Subcutaneous abdominal adipose tissue (tissue), 5 donors: ENCODE measurements around the gene HOXC9.
A peak's percentile ranks its signal among the peaks of the same experiment; 100 is the strongest.

Source experiments
- H3K27ac ChIP-seq: one replicate; pipeline ENCODE4 v1.7.0; 2013; ENCODE audit warnings: low read depth, mild to moderate bottlenecking, inconsistent platforms, low read length, moderate library complexity
- H3K27me3 ChIP-seq, 5 donors: one replicate each; pipeline ENCODE4 v1.7.0; 2013; ENCODE audit warnings: low read length in 5 of 5, inconsistent platforms in 1 of 5; ENCODE audit not compliant: control insufficient read depth in 5 of 5, insufficient read depth in 4 of 5
- H3K36me3 ChIP-seq, 5 donors: one replicate each; pipeline ENCODE4 v1.7.0; 2013; ENCODE audit warnings: low read length in 5 of 5; ENCODE audit not compliant: control insufficient read depth in 5 of 5, insufficient read depth in 5 of 5
- H3K4me1 ChIP-seq, 5 donors: one replicate each; pipeline ENCODE4 v1.7.0; 2013; ENCODE audit warnings: low read length in 5 of 5, mild to moderate bottlenecking in 3 of 5, moderate library complexity in 1 of 5; ENCODE audit not compliant: control insufficient read depth in 5 of 5, insufficient read depth in 5 of 5
- H3K4me3 ChIP-seq, 5 donors: one replicate each; pipeline ENCODE4 v1.7.0; 2013; ENCODE audit warnings: low read length in 5 of 5, low read depth in 1 of 5
- H3K9ac ChIP-seq, 5 donors: one replicate each; pipeline ENCODE4 v1.7.0; 2013; ENCODE audit warnings: low read length in 5 of 5, mild to moderate bottlenecking in 4 of 5, moderate library complexity in 3 of 5
- H3K9me3 ChIP-seq, 5 donors: one replicate each; pipeline ENCODE4 v1.7.0; 2013; ENCODE audit warnings: low read length in 5 of 5; ENCODE audit not compliant: control insufficient read depth in 5 of 5
- donor health status: healthy.
- donor health status: healthy.
- donor health status: healthy.
- donor health status: healthy.
- donor health status: healthy.

The HOXC9 gene

GRCh38 chr12:54045868-54046521, 46.0 kb downstream of the HOXC9 start:
- H3K27ac ChIP-seq, result no peak overlapping the region
- H3K36me3 ChIP-seq, result no peaks in the 10 kb centered on the region
- H3K4me3 ChIP-seq, result no peak overlapping the region
- H3K4me1 ChIP-seq, result peaks cover 0 to 15% (median 11%) of the 10 kb centered on the region in 5 donors
- no peaks in the 10 kb centered on the region for H3K9me3 ChIP-seq
- H3K27me3 ChIP-seq, result peaks cover 0 to 35% (median 15%) of the 10 kb centered on the region in 5 donors
- H3K9ac ChIP-seq, result no peak overlapping the region

GRCh38 chr12:54046809-54047159, 46.8 kb downstream of the HOXC9 start:
- Histone ChIP-seq H3K9me3 (no peaks in the 10 kb centered on the region), H3K36me3 (no peaks in the 10 kb centered on the region), H3K9ac (no peak overlapping the region), H3K4me1 (peaks cover 0 to 20% (median 16%) of the 10 kb centered on the region in 5 donors), H3K4me3 (no peak overlapping the region), H3K27me3 (peaks cover 0 to 38% (median 18%) of the 10 kb centered on the region in 5 donors), H3K27ac (no peak overlapping the region)

GRCh38 chr12:54047160-54047963, 47.4 kb downstream of the HOXC9 start:
- H3K27ac ChIP-seq, result no peak overlapping the region
- no peak overlapping the region for H3K4me3 ChIP-seq
- H3K4me1 ChIP-seq, result peaks cover 0 to 22% (median 21%) of the 10 kb centered on the region in 5 donors
- H3K27me3 ChIP-seq, result peaks cover 0 to 37% (median 18%) of the 10 kb centered on the region in 5 donors
- H3K9ac ChIP-seq, result no peak overlapping the region
- H3K36me3 ChIP-seq, result no peaks in the 10 kb centered on the region
- H3K9me3 ChIP-seq, result no peaks in the 10 kb centered on the region

GRCh38 chr12:54047964-54048303, 48.0 kb downstream of the HOXC9 start:
- H3K36me3 ChIP-seq, result no peaks in the 10 kb centered on the region
- H3K27ac ChIP-seq, result no peak overlapping the region
- peaks cover 2 to 27% (median 26%) of the 10 kb centered on the region in 5 donors for H3K4me1 ChIP-seq
- no peak overlapping the region for H3K4me3 ChIP-seq
- no peaks in the 10 kb centered on the region for H3K9me3 ChIP-seq
- no peak overlapping the region for H3K9ac ChIP-seq
- H3K27me3 ChIP-seq, result peaks cover 0 to 38% (median 17%) of the 10 kb centered on the region in 5 donors

DNA sequence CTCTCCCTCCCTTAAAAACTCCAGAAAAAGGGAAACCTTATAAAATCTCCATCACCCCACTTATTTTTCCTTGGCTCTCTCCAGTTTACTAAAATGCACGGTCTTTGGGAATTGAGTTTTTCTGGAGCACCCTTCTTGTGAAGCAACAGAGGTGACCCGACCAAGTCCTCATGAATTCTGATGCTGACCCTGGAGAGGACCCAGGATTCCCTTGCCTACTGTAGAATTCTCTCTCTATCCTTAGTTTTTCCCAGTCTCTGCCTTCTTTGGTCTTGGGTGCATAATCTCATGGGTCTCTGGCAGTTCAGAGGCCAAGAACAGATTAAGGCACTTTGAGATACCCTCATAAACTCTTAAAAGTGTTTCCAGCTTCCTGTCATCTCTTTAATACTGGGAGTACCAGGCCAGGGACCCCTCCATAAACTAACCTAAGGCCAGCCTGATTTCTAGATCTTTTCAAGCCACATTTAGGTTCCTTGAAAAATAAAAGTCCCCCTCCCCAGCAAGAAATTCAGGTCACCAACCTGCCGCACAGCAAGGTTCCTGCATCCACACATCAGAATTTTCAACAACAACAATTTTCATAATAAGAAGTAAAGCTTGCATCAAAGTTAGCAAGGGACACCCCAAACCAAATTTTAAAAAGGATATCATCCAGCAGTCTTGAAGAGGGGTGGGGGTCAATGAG, 48.6 kb downstream of the HOXC9 start:
- Histone ChIP-seq H3K4me1 (peaks cover 2 to 28% (median 26%) of the 10 kb centered on the region in 5 donors), H3K27ac (no peak overlapping the region), H3K9me3 (no peaks in the 10 kb centered on the region), H3K9ac (no peak overlapping the region), H3K27me3 (peaks cover 0 to 37% (median 16%) of the 10 kb centered on the region in 5 donors), H3K4me3 (no peak overlapping the region), H3K36me3 (no peaks in the 10 kb centered on the region)

- Histone ChIP-seq H3K9ac (no peak overlapping the region), H3K4me3 (no peak overlapping the region), H3K36me3 (no peaks in the 10 kb centered on the region), H3K4me1 (peaks cover 2 to 28% (median 26%) of the 10 kb centered on the region in 5 donors), H3K27ac (no peak overlapping the region), H3K27me3 (peaks cover 0 to 37% (median 16%) of the 10 kb centered on the region in 5 donors), H3K9me3 (no peaks in the 10 kb centered on the region)
Measured at GRCh38 chr12:54049108-54049507, 49.1 kb downstream of the HOXC9 start.

DNA sequence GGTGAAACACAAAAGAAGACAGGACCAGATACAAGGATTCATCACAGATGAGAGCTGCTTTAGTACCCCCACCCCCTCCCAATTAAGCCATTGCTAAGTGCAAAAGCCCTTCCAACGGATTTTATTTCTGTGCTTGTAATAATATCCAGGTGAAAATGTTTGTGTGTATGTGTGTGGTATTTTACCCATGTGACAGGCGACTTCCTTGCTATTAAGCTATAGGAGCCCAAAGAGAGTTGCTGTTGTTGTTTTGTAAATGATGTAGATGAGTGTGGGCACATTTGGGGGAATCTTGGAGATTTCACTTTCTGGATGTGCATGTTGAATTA, 50.5 kb downstream of the HOXC9 start:
- Histone ChIP-seq H3K36me3 (no peaks in the 10 kb centered on the region), H3K4me1 (peaks cover 2 to 28% (median 26%) of the 10 kb centered on the region in 5 donors), H3K4me3 (no peak overlapping the region), H3K27ac (no peak overlapping the region), H3K9ac (no peak overlapping the region), H3K9me3 (no peaks in the 10 kb centered on the region), H3K27me3 (peaks cover 0 to 38% (median 19%) of the 10 kb centered on the region in 5 donors)

DNA sequence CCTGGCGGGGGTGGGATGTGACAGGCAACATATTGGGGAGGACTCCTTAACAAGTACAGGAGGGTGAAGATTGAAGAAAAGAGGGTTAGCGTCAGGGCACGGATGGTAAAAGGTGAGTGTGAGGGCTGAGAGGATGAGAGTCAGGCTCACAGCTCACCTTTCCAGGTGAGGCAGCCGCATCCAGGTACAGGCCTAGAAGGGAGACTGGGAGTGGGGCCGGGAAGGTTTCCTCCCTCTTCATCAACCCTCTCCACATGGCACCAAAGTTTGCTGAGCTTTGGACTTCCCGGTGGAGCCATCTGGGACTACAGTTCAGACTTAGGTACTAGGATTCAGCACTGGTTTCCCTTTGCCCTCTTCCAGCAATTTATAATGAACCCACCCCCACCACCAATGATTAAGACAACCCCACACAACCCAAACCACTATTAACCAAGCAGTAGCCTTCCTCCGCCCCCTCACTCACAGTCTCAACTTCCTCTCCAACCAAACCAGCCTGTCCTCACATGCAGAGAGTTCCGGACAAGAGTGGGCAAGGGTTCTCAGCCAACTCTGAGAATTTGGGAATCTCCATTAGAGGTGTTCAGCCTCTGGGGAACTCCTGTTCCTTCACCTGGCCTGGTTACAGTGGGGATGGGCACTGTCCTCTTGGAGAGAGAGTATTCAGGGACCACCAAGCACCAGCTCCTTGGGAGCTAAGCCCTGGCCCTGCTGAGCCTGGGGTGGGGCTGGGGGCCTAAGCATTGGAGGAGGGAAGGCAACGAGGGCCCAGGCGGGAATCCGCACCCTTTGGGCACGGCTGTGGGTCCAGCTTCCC, 51.3 kb downstream of the HOXC9 start:
- H3K4me1 ChIP-seq, result peaks cover 2 to 28% (median 26%) of the 10 kb centered on the region in 5 donors
- H3K9me3 ChIP-seq, result no peaks in the 10 kb centered on the region
- peak overlapping the region in 1 of 5 donors; percentile 44 for H3K4me3 ChIP-seq
- H3K9ac ChIP-seq, result peak overlapping the region in 1 of 5 donors; percentile 22
- H3K27me3 ChIP-seq, result peaks cover 0 to 34% (median 15%) of the 10 kb centered on the region in 5 donors
- no peaks in the 10 kb centered on the region for H3K36me3 ChIP-seq
- no peak overlapping the region for H3K27ac ChIP-seq

DNA sequence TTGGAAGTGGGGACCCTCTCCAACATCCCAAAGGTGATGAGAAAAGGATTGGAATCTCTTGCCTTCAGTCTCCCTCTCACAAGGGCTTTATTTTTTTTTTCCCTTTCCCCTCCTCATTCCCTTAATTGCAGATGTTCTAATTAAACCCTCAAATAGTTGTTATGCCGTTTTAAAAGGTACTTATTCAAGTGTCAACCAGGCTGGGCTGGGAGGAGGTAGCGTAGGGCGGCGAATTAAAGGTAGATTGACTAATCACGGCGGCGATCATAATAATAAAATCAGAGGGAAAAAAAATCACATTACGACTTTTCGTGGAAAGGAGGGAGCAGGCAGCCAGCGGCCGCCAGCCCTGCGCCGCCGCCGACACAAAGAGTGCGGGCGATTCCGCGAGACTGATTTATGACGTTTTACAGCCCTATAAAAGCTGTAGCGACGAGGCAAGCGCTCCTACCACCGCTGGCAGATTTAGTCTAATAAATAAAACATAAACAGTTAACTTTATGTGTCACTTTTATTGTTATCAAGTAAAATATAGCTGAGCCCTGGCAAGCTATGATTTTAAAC, 52.0 kb downstream of the HOXC9 start:
- peak overlapping the region; percentile 2 to 49 (median 44) for H3K4me3 ChIP-seq
- peaks cover 0 to 30% (median 11%) of the 10 kb centered on the region in 5 donors for H3K27me3 ChIP-seq
- no peaks in the 10 kb centered on the region for H3K9me3 ChIP-seq
- H3K9ac ChIP-seq, result peak overlapping the region in 1 of 5 donors; percentile 59
- H3K36me3 ChIP-seq, result no peaks in the 10 kb centered on the region
- peaks cover 2 to 28% (median 23%) of the 10 kb centered on the region in 5 donors for H3K4me1 ChIP-seq
- peak overlapping the region; percentile 23 for H3K27ac ChIP-seq
